Liver (tissue), 9 donors: ENCODE data around the gene DPYD. TPM values are rescaled to one million over a fixed set of nuclear protein-coding genes. Genes with fewer than 3 reads are reported as not detected.

Experiments
- DNase-seq: peaks from one replicate; pipeline ENCODE4 v3.0.0-alpha.2; 2017; ENCODE audit warnings: low spot score
- H3K27ac ChIP-seq, 2 donors: one replicate each; pipeline ENCODE4 v1.7.0; 2013; ENCODE audit warnings: inconsistent platforms in 2 of 2, low read length in 2 of 2, control low read depth in 1 of 2, low read depth in 1 of 2, mild to moderate bottlenecking in 1 of 2
- H3K27me3 ChIP-seq, 4 donors: one replicate each; pipeline versions ENCODE4 v1.6.1 to v1.7.0; 2013; ENCODE audit warnings: low read length in 3 of 4, inconsistent platforms in 1 of 4, mild to moderate bottlenecking in 1 of 4, moderate library complexity in 1 of 4; ENCODE audit not compliant: control insufficient read depth in 4 of 4, insufficient read depth in 4 of 4
- H3K36me3 ChIP-seq, 4 donors: one replicate each; pipeline versions ENCODE4 v1.6.1 to v1.7.0; 2013; ENCODE audit warnings: low read length in 3 of 4, mild to moderate bottlenecking in 3 of 4, low read depth in 1 of 4, moderate library complexity in 1 of 4; ENCODE audit not compliant: control insufficient read depth in 4 of 4, insufficient read depth in 3 of 4
- H3K4me1 ChIP-seq, 4 donors: one replicate each; pipeline versions ENCODE4 v1.6.1 to v1.7.0; 2013; ENCODE audit warnings: low read length in 3 of 4, mild to moderate bottlenecking in 3 of 4, moderate library complexity in 1 of 4; ENCODE audit not compliant: control insufficient read depth in 4 of 4, insufficient read depth in 4 of 4
- H3K4me3 ChIP-seq, 3 donors: one replicate each; pipeline versions ENCODE4 v1.6.1 to v1.7.0; 2013; ENCODE audit warnings: low read length in 3 of 3, control low read depth in 1 of 3, low read depth in 1 of 3, mild to moderate bottlenecking in 1 of 3
- H3K9ac ChIP-seq, 2 donors: one replicate each; pipeline ENCODE4 v1.7.0; 2013; ENCODE audit warnings: low read length in 2 of 2, mild to moderate bottlenecking in 2 of 2, moderate library complexity in 2 of 2, control low read depth in 1 of 2, low read depth in 1 of 2
- H3K9me3 ChIP-seq, 4 donors: one replicate each; pipeline versions ENCODE4 v1.6.1 to v1.7.0; 2013; ENCODE audit warnings: low read length in 3 of 4; ENCODE audit not compliant: control insufficient read depth in 4 of 4
- EGR1 ChIP-seq, 2 donors: IDR thresholded peaks; 2 replicates each; pipeline ENCODE4 v1.6.1; 2016 to 2018; ENCODE audit warnings: antibody characterized with exemption in 2 of 2, low read depth in 2 of 2
- FOXA1 ChIP-seq: IDR thresholded peaks from 2 replicates; pipeline ENCODE4 v1.6.1; 2016; ENCODE audit warnings: antibody characterized with exemption
- FOXA2 ChIP-seq: IDR thresholded peaks from 2 replicates; pipeline ENCODE4 v1.6.1; 2016; ENCODE audit warnings: antibody characterized with exemption
- GABPA ChIP-seq, 2 donors: IDR thresholded peaks in 1 of 2; conservative IDR thresholded peaks in 1 of 2; 2 replicates each; pipeline ENCODE4 v1.6.1; 2016; ENCODE audit warnings: antibody characterized with exemption in 2 of 2, mild to moderate bottlenecking in 1 of 2, moderate library complexity in 1 of 2
- HNF4G ChIP-seq: IDR thresholded peaks from 2 replicates; pipeline ENCODE4 v1.6.1; 2016; ENCODE audit warnings: antibody characterized with exemption
- MAX ChIP-seq: IDR thresholded peaks from 2 replicates; pipeline ENCODE4 v1.6.1; 2016; ENCODE audit warnings: antibody characterized with exemption
- NR2F2 ChIP-seq: IDR thresholded peaks from 2 replicates; pipeline ENCODE4 v1.6.1; 2016; ENCODE audit warnings: antibody characterized with exemption
- RAD21 ChIP-seq, 2 donors: IDR thresholded peaks; 2 replicates each; pipeline ENCODE4 v1.6.1; 2016; ENCODE audit warnings: antibody characterized with exemption in 2 of 2, mild to moderate bottlenecking in 2 of 2
- REST ChIP-seq: IDR thresholded peaks from 2 replicates; pipeline ENCODE4 v1.6.1; 2016; ENCODE audit warnings: antibody characterized with exemption, mild to moderate bottlenecking
- RXRA ChIP-seq, 2 donors: IDR thresholded peaks; 2 replicates each; pipeline ENCODE4 v1.6.1; 2017 to 2018; ENCODE audit warnings: antibody characterized with exemption in 2 of 2, mild to moderate bottlenecking in 1 of 2
- SP1 ChIP-seq: IDR thresholded peaks from 2 replicates; pipeline ENCODE4 v1.6.1; 2018; ENCODE audit warnings: antibody characterized with exemption, mild to moderate bottlenecking
- TAF1 ChIP-seq: conservative IDR thresholded peaks from 2 replicates; pipeline ENCODE4 v1.6.1; 2016; ENCODE audit warnings: antibody characterized with exemption, mild to moderate bottlenecking
- YY1 ChIP-seq: IDR thresholded peaks from 2 replicates; pipeline ENCODE4 v1.6.1; 2016; ENCODE audit warnings: antibody characterized with exemption, mild to moderate bottlenecking
- ZBTB33 ChIP-seq: IDR thresholded peaks from 2 replicates; pipeline ENCODE4 v1.6.1; 2016; ENCODE audit warnings: antibody characterized with exemption
- WGBS: extraction: QIAGEN DNeasy Blood & Tissue Kit; methylation state at CpG from one replicate; pipeline ENCODE4 v1.1.7; 2013; 5-methylcytosine and 5-hydroxymethylcytosine counted together
- polyA plus RNA-seq, 2 donors: library from polyadenylated mRNA; stranded (reverse) in 1 of 2; unstranded in 1 of 2; fragments of 200-250 nt in 1 of 2; fragments of >200 nt in 1 of 2; fragmentation: Nextera tagmentation in 1 of 2; extraction: Ambion mirVana in 1 of 2; gene quantifications; one replicate each; pipeline versions ENCODE4 v1.2.1 to v1.2.3, GENCODE V29; 2013 to 2015
- total RNA-seq, 2 donors: library from RNA; depleted of rRNA; stranded (reverse); fragments of >200 nt; gene quantifications; one replicate each; pipeline ENCODE4 v1.2.3, GENCODE V29; 2014
- donor health status: healthy.
- donor health status: healthy.
- donor health status: healthy.
- donor health status: healthy.
- donor health status: healthy.

DPYD gene
- total and polyA plus RNA-seq, 4 donors: 16.2 to 142 (median 47.0) TPM

- H3K27me3 ChIP-seq: no peaks in the 10 kb centered on the region
- no peak overlapping the region for H3K27ac ChIP-seq
- no peak for DNase-seq
- no peak overlapping the region for H3K9ac ChIP-seq
- TF ChIP-seq RAD21 (IDR thresholded peaks at IDR 0.05) (no peak), REST (no peak), FOXA2 (no peak), NR2F2 (no peak), HNF4G (no peak)
- H3K4me1 ChIP-seq: no peaks in the 10 kb centered on the region
- H3K9me3 ChIP-seq: no peaks in the 10 kb centered on the region
- H3K4me3 ChIP-seq: no peak overlapping the region
- WGBS: 94% methylated on average over 8 of the region's 8 CpGs
- peaks cover 0 to 2% (median 0%) of the 10 kb centered on the region in 4 donors for H3K36me3 ChIP-seq
These were observed 589.7 kb downstream of the DPYD start for GRCh38 chr1:97331165-97331564.

GRCh38 chr1:97314685-97315084 is 606.1 kb downstream of the DPYD start:
- H3K27me3 ChIP-seq: no peaks in the 10 kb centered on the region
- DNase-seq: no peak
- no peak for TF ChIP-seq MAX
- no peak for TF ChIP-seq TAF1
- TF ChIP-seq YY1: no peak
- TF ChIP-seq RAD21 (IDR thresholded peaks at IDR 0.05): peak; percentile 19 to 42
- TF ChIP-seq ZBTB33: no peak
- no peaks in the 10 kb centered on the region for H3K36me3 ChIP-seq
- no peaks in the 10 kb centered on the region for H3K4me1 ChIP-seq
- WGBS: 62% methylated on average over 4 of the region's 4 CpGs
- H3K9me3 ChIP-seq: no peaks in the 10 kb centered on the region
- H3K27ac ChIP-seq: no peak overlapping the region
- no peak overlapping the region for H3K9ac ChIP-seq
- no peak overlapping the region for H3K4me3 ChIP-seq

- Histone ChIP-seq H3K9me3 (no peaks in the 10 kb centered on the region), H3K9ac (no peak overlapping the region), H3K4me3 (no peak overlapping the region), H3K36me3 (peaks cover 0 to 13% (median 10%) of the 10 kb centered on the region in 4 donors), H3K27me3 (no peaks in the 10 kb centered on the region), H3K4me1 (no peaks in the 10 kb centered on the region), H3K27ac (no peak overlapping the region)
- WGBS: 91% methylated on average over 1 of the region's 1 CpG
- no peak for DNase-seq
- TF ChIP-seq HNF4G: no peak
- no peak for TF ChIP-seq MAX
- TF ChIP-seq GABPA (IDR thresholded peaks at IDR 0.05 in 1 of 2, conservative IDR thresholded peaks at IDR 0.05 in 1 of 2): no peak
- no peak for TF ChIP-seq SP1
- no peak for TF ChIP-seq RXRA (IDR thresholded peaks at IDR 0.05)
- TF ChIP-seq REST: no peak
- TF ChIP-seq FOXA1: no peak
- TF ChIP-seq EGR1 (IDR thresholded peaks at IDR 0.05; ENCODE audit: low read depth in 2 of 2): no peak
- no peak for TF ChIP-seq ZBTB33
- no peak for TF ChIP-seq FOXA2
These were observed 612.7 kb downstream of the DPYD start for GRCh38 chr1:97308131-97308530.
